DMS53 treated with DMSO at 0.1 percent for 48 hours (cell line): Measurements from ENCODE around the gene FAM204A.

Experiments used
- DNase-seq: peaks from one replicate; lab custom pipeline; 2025; ENCODE audit not compliant: unreplicated experiment; lab: John Stamatoyannopoulos, UW

The FAM204A gene

GRCh38 chr10:118251791-118252190 lies 90.3 kb downstream of the FAM204A start:
- no peak for DNase-seq

GRCh38 chr10:118249714-118250113 lies 92.4 kb downstream of the FAM204A start:
- no peak for DNase-seq
